AG10803 (cell line): ENCODE data around the gene APBB1IP.

ENCODE experiments used
- DNase-seq: peaks from one replicate; pipeline ENCODE4 v3.0.0; 2010; ENCODE audit warnings: low read depth
- H3K4me3 ChIP-seq: 2 replicates; pipeline ENCODE4 v1.5.1; 2011; ENCODE audit warnings: mild to moderate bottlenecking, low read length, control low read depth
- CTCF ChIP-seq: conservative IDR thresholded peaks from 2 replicates; pipeline ENCODE4 v1.5.1; 2011; ENCODE audit warnings: mild to moderate bottlenecking, low read length, control low read depth, inconsistent platforms

APBB1IP gene

GRCh38 chr10:26508016-26508415 is 69.9 kb downstream of the APBB1IP start:
- DNase-seq: peak; percentile 59

GRCh38 chr10:26509307-26509706 is 71.2 kb downstream of the APBB1IP start:
- no peak overlapping the region for H3K4me3 ChIP-seq
- no peak for TF ChIP-seq CTCF
- no peak for DNase-seq

More at GRCh38 chr10:26508016-26508415, 69.9 kb downstream of the APBB1IP start:
- TF ChIP-seq CTCF: no peak
- no peak overlapping the region for H3K4me3 ChIP-seq

GRCh38 chr10:26513101-26513500 is 75.0 kb downstream of the APBB1IP start:
- TF ChIP-seq CTCF: no peak
- H3K4me3 ChIP-seq: no peak overlapping the region
- no peak for DNase-seq

GRCh38 chr10:26516540-26517101 is 78.5 kb downstream of the APBB1IP start:
- no peak overlapping the region for H3K4me3 ChIP-seq
- TF ChIP-seq CTCF: no peak
- no peak for DNase-seq

GRCh38 chr10:26517141-26517867 is 79.2 kb downstream of the APBB1IP start:
- H3K4me3 ChIP-seq: no peak overlapping the region
- no peak for TF ChIP-seq CTCF
- no peak for DNase-seq

- TF ChIP-seq CTCF: no peak
- H3K4me3 ChIP-seq: no peak overlapping the region
- no peak for DNase-seq
Observed at GRCh38 chr10:26519803-26520202, 81.7 kb downstream of the APBB1IP start.

GRCh38 chr10:26520575-26520974 is 82.4 kb downstream of the APBB1IP start:
- H3K4me3 ChIP-seq: no peak overlapping the region
- DNase-seq: no peak
- no peak for TF ChIP-seq CTCF
